ENCODE measurements around the gene CDK5RAP3.

Gene CDK5RAP3

GRCh38 chr17:47952171-47953021 is 18.5 kb upstream of the CDK5RAP3 start:
- H3K9ac ChIP-seq = no peak overlapping the region
- no peak overlapping the region for H2AFZ ChIP-seq
- no peaks in the 10 kb centered on the region for H3K27me3 ChIP-seq (ENCODE audit: control insufficient read depth, insufficient read depth, low read length)
- no peak overlapping the region for H3K4me3 ChIP-seq (ENCODE audit: low read depth, low read length)
- H3K9me3 ChIP-seq (ENCODE audit: control insufficient read depth, low read length) = no peaks in the 10 kb centered on the region
- no peaks in the 10 kb centered on the region for H3K79me2 ChIP-seq
- no peak overlapping the region for H3K4me2 ChIP-seq (ENCODE audit: low read length)
- H3K4me1 ChIP-seq = peaks cover 11% of the 10 kb centered on the region
- H3K27ac ChIP-seq = no peak overlapping the region
- no peaks in the 10 kb centered on the region for H3K36me3 ChIP-seq (ENCODE audit: control insufficient read depth, insufficient read depth, low read length)
- TF ChIP-seq CTCF (IDR thresholded peaks at IDR 0.05) = no peak

GRCh38 chr17:47953909-47954308 is 17.0 kb upstream of the CDK5RAP3 start:
- Histone ChIP-seq H3K9me3 (ENCODE audit: control insufficient read depth, low read length) (no peaks in the 10 kb centered on the region), H3K36me3 (ENCODE audit: control insufficient read depth, insufficient read depth, low read length) (no peaks in the 10 kb centered on the region), H2AFZ (no peak overlapping the region), H3K27me3 (ENCODE audit: control insufficient read depth, insufficient read depth, low read length) (no peaks in the 10 kb centered on the region), H3K4me2 (ENCODE audit: low read length) (no peak overlapping the region), H3K9ac (no peak overlapping the region), H3K4me1 (peaks cover 13% of the 10 kb centered on the region), H3K79me2 (no peaks in the 10 kb centered on the region), H3K27ac (no peak overlapping the region), H3K4me3 (ENCODE audit: low read depth, low read length) (no peak overlapping the region)
- no peak for TF ChIP-seq CTCF (IDR thresholded peaks at IDR 0.05)

- Histone ChIP-seq H3K36me3 (ENCODE audit: control insufficient read depth, insufficient read depth, low read length) (no peaks in the 10 kb centered on the region), H3K9ac (no peak overlapping the region), H3K4me2 (ENCODE audit: low read length) (no peak overlapping the region), H2AFZ (no peak overlapping the region), H3K27ac (no peak overlapping the region), H3K4me3 (ENCODE audit: low read depth, low read length) (no peak overlapping the region), H3K9me3 (ENCODE audit: control insufficient read depth, low read length) (no peaks in the 10 kb centered on the region), H3K27me3 (ENCODE audit: control insufficient read depth, insufficient read depth, low read length) (no peaks in the 10 kb centered on the region), H3K4me1 (peaks cover 6% of the 10 kb centered on the region), H3K79me2 (no peaks in the 10 kb centered on the region)
- TF ChIP-seq CTCF (IDR thresholded peaks at IDR 0.05) = no peak
Observed at GRCh38 chr17:47955497-47956461, 15.1 kb upstream of the CDK5RAP3 start.

GRCh38 chr17:47956791-47957590 is 13.9 kb upstream of the CDK5RAP3 start:
- H2AFZ ChIP-seq = peak overlapping the region; percentile 50
- H3K4me1 ChIP-seq = peaks cover 6% of the 10 kb centered on the region
- no peaks in the 10 kb centered on the region for H3K27me3 ChIP-seq (ENCODE audit: control insufficient read depth, insufficient read depth, low read length)
- no peaks in the 10 kb centered on the region for H3K36me3 ChIP-seq (ENCODE audit: control insufficient read depth, insufficient read depth, low read length)
- H3K4me2 ChIP-seq (ENCODE audit: low read length) = peak overlapping the region; percentile 21
- no peak for TF ChIP-seq CTCF (IDR thresholded peaks at IDR 0.05)
- no peak overlapping the region for H3K9ac ChIP-seq
- no peak overlapping the region for H3K27ac ChIP-seq
- no peak overlapping the region for H3K4me3 ChIP-seq (ENCODE audit: low read depth, low read length)
- no peaks in the 10 kb centered on the region for H3K9me3 ChIP-seq (ENCODE audit: control insufficient read depth, low read length)
- H3K79me2 ChIP-seq = no peaks in the 10 kb centered on the region
